NOMO-1 (cell line): ENCODE measurements around the gene GRB10.
"Not testable (repeated sequence)": the region's sequence is repeated elsewhere in the genome, so short reads cannot be mapped to it uniquely, and the experiment has no call there.

Experiments used
- DNase-seq, 2 experiments: peaks; one replicate each; lab custom pipeline; 2025; ENCODE audit not compliant: unreplicated experiment in 2 of 2; lab: John Stamatoyannopoulos, UW

Gene GRB10

GRCh38 chr7:50748472-50748871 is 34.2 kb downstream of the GRB10 start:
- DNase-seq: no peak

- no peak for DNase-seq
Measured at GRCh38 chr7:50745835-50746234, 36.9 kb downstream of the GRB10 start.

DNA sequence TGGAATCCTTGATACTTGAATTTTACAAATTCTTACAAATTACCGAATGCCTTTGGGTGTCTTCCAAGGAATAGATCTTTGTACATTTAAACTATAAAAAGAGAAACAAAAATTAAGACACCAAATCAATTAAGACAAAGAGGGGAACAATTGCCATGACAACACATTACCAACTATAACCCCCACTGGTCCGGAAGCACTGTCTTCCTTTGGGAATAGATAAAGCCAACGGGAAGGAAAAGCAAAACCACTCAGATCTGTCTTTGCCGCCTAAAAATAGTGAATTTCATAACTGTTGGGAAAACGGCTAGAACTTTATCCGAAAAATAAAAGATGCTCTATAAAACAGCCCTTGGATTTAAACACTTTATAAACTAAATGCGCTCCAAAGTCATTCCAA is 37.4 kb downstream of the GRB10 start:
- no peak for DNase-seq

- no peak for DNase-seq
Measured at GRCh38 chr7:50743893-50744292, 38.8 kb downstream of the GRB10 start.

DNA sequence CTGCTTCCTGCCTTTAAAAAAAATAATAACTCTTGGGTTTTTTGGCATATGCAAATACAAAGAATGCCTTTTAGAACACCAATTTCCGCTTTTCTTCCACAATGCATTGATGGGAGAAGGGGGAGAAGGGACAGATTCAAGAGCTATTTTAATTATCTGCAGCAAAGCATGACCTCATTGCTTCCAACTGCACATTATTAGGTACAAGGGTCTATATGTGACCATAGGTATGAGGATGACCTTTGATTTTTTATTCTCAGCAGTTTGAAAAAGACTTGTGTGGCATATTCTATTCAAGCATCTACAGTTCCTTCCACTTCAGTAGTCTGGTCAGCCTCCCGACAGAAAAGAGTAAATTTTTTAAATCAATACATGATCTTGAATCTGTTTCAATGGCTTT is 39.7 kb downstream of the GRB10 start:
- DNase-seq: no peak

- DNase-seq: no peak
Measured at GRCh38 chr7:50742401-50742800, 40.3 kb downstream of the GRB10 start.

GRCh38 chr7:50739744-50740435 is 42.8 kb downstream of the GRB10 start:
- no peak for DNase-seq

GRCh38 chr7:50738932-50739331 is 43.8 kb downstream of the GRB10 start:
- DNase-seq: no peak

- not testable (repeated sequence) for DNase-seq
Measured at GRCh38 chr7:50735836-50736235, 46.9 kb downstream of the GRB10 start.

GRCh38 chr7:50735333-50735732 is 47.4 kb downstream of the GRB10 start:
- no peak for DNase-seq

GRCh38 chr7:50734246-50734645 is 48.5 kb downstream of the GRB10 start:
- no peak for DNase-seq

DNA sequence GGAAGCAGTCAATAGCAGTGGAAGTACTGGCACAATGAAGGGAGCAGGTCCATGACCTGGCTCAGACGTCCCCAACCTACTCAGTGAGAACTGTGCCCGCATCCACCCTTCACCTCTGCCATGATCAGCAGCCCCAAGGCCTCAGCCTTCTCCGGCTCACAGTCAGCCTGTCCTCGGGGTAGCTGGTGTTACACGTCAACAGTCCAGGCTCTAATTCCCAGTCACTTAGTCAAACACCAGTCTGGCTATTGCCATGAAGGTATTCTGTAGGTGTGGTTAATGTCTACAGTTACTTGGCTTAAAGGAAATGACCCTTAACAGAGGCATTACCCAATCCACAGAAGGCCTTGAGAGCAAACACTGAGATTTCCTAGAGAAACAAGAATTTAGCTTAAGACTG is 49.1 kb downstream of the GRB10 start:
- DNase-seq: no peak

GRCh38 chr7:50731703-50732582 is 50.8 kb downstream of the GRB10 start:
- no peak for DNase-seq

- no peak for DNase-seq
Measured at GRCh38 chr7:50730446-50731400, 52.0 kb downstream of the GRB10 start.

DNA sequence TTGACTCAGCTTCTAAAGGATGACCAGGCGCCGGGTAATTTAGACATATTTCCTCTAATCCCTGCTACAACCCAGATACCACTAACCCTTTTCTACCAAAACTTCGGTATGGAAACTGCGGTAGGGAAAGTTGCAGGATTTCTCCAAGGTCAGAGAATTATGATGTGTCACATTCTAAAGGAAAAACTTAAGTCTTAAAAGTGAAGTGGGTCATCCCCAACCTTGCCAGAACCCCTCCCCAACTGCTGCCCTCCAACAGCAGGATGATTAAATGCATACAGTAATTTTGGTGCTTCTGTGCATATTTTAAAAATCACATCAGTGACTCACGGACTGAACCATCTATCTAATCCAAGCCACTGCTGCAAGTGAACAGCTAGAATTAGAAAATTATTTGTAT is 52.7 kb downstream of the GRB10 start:
- no peak for DNase-seq

- no peak for DNase-seq
Measured at GRCh38 chr7:50728184-50728583, 54.5 kb downstream of the GRB10 start.

- no peak for DNase-seq
Measured at GRCh38 chr7:50727711-50728110, 55.0 kb downstream of the GRB10 start.

DNA sequence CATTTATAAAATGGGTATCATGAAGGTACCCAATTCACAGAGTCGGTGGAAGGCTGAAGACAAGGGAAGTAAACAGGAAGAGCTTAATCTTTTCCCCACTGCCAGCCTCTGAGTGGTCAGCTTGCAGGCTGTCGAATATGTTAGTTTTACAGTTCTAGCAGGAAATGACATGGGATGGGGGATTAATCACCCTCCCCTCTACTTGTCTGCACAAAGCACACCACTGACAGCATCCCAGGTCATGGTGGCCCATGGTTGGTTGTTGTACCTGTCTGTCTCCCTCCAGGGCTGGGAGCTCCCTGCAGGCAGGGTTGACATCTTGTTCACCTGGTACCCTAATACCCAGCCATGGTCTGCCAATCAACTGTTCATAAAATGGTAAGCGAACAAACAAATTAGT is 55.6 kb downstream of the GRB10 start:
- DNase-seq: no peak

- DNase-seq: no peak
Measured at GRCh38 chr7:50725774-50726173, 56.9 kb downstream of the GRB10 start.

DNA sequence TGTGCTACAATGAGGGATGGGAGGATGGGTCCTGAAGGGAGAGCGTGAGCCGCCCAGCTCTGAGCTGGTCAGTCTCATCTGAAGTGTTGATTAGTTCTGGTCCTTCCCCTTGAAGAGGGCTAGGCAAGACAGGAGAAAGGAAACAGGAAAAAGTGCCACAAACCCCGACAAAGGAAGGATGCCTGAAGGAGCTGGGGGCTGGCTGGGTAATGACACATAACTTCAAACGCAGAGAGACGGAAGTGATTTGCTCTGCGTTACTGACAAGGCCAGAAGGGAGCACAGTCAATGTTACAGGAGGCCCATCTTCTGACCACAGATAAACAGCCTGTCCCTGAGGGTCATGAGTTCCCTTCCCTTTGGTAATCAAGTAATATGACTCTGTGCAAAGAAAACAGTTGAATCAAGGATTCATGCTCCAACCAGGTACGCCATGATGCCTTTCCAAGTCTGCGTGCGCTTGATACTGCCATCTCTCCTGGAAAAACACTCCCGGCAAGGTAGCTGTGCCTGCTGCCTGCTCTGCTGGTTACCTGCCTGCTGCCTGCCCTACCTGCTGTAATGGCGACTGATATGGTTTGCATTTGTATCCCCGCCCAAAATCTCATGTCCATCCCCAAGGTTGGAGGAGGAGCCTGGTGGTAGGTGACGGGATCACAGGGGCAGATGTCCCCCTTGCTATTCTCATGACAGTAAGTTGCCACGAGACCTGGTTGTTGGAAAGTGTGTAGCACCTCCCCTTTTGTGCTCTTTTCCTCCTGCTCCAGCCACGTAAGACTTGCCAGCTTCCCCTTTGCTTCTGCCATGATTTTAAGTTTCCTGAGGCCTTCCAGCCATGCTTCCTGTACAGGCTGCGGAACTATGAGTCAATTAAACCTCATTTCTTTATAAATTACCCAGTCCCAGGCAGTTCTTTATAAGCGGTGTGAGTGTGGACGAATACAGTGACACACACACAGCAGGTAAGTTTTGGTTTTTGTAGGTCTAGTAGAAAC is 57.9 kb downstream of the GRB10 start:
- no peak for DNase-seq
